H1 (cell line): Measurements from ENCODE around the gene EPHA3. TPM values are rescaled to one million over a fixed set of nuclear protein-coding genes. Genes with fewer than 3 reads are reported as not detected.

Experiments used
- CTCF ChIA-PET: fragments of 300-600 bp; sonication (Branson Sonifier 250); formaldehyde crosslinking; loops from one replicate; lab custom pipeline; 2021; ENCODE audit not compliant: partially characterized antibody; lab: Charles Lee
- POLR2A ChIA-PET: fragments of 300-600 bp; sonication (Branson Sonifier 250); formaldehyde crosslinking; loops from one replicate; lab custom pipeline; 2021; ENCODE audit warnings: inconsistent platforms; ENCODE audit not compliant: partially characterized antibody; lab: Charles Lee
- DNase-seq, 2 experiments: peaks; one replicate each; pipeline versions ENCODE4 v3.0.0 to v3.0.0-alpha.2; 2010 to 2022; ENCODE audit warnings: low spot score in 2 of 2, low read depth in 1 of 2, mixed read lengths in 1 of 2
- FAIRE-seq: peaks from 2 replicates; lab custom pipeline; 2011; peaks lifted over from hg19 to GRCh38; lab: Jason Lieb, UNC
- H2AFZ ChIP-seq: 2 replicates; pipeline ENCODE4 v1.8.1; 2012; ENCODE audit warnings: low read length, inconsistent platforms
- H2AK5ac ChIP-seq: 2 replicates; pipeline ENCODE4 v1.6.1; 2013; ENCODE audit warnings: low read depth, low read length
- H2BK120ac ChIP-seq: replicated peaks from 2 replicates; pipeline ENCODE3; 2013; ENCODE audit warnings: low read depth, low read length, inconsistent platforms
- H2BK12ac ChIP-seq: 2 replicates; pipeline ENCODE4 v1.6.1; 2013; ENCODE audit warnings: low read depth, low read length
- H2BK15ac ChIP-seq: 2 replicates; pipeline ENCODE4 v1.6.1; 2013; ENCODE audit warnings: low read length
- H2BK20ac ChIP-seq: 2 replicates; pipeline ENCODE4 v1.6.1; 2013; ENCODE audit warnings: low read length
- H2BK5ac ChIP-seq: 2 replicates; pipeline ENCODE4 v1.6.1; 2013; ENCODE audit warnings: low read depth, low read length
- H3K14ac ChIP-seq: 2 replicates; pipeline ENCODE4 v1.6.1; 2013; ENCODE audit warnings: inconsistent platforms; ENCODE audit not compliant: insufficient read length
- H3K18ac ChIP-seq: 2 replicates; pipeline ENCODE4 v1.6.1; 2013; ENCODE audit warnings: low read length; ENCODE audit errors: extremely low read depth
- H3K23ac ChIP-seq: 2 replicates; pipeline ENCODE4 v1.6.1; 2013; ENCODE audit warnings: inconsistent platforms; ENCODE audit not compliant: insufficient read length
- H3K23me2 ChIP-seq: 2 replicates; pipeline ENCODE4 v1.6.1; 2013; ENCODE audit warnings: low read depth, low read length
- H3K27ac ChIP-seq: 2 replicates; pipeline ENCODE4 v1.6.1; 2011; ENCODE audit warnings: low read depth, low read length, inconsistent platforms
- H3K27me3 ChIP-seq, 4 experiments: replicated peaks in 1 of 4; 1 replicate in 1 of 4; 2 replicates in 3 of 4; pipeline versions ENCODE4 v1.6.1 to v1.8.1; 2011 to 2013; ENCODE audit warnings: low read length in 3 of 4, mild to moderate bottlenecking in 3 of 4, inconsistent platforms in 2 of 4, mixed read lengths in 2 of 4, moderate library complexity in 1 of 4; ENCODE audit not compliant: control insufficient read depth in 3 of 4, insufficient read depth in 3 of 4; ENCODE audit errors: extremely low read depth in 1 of 4
- H3K36me3 ChIP-seq, 4 experiments: 2 replicates each; pipeline versions ENCODE4 v1.6.1 to v1.8.1; 2011 to 2013; ENCODE audit warnings: mild to moderate bottlenecking in 4 of 4, low read length in 3 of 4, moderate library complexity in 2 of 4, control low read depth in 1 of 4, inconsistent platforms in 1 of 4; ENCODE audit not compliant: insufficient read depth in 4 of 4, control insufficient read depth in 2 of 4
- H3K4ac ChIP-seq: replicated peaks from 2 replicates; pipeline ENCODE3; 2013; ENCODE audit warnings: low read length, low read depth, mixed read lengths, inconsistent platforms; ENCODE audit not compliant: insufficient read length
- H3K4me1 ChIP-seq, 4 experiments: replicated peaks in 1 of 4; 1 replicate in 1 of 4; 2 replicates in 3 of 4; pipeline versions ENCODE4 v1.6.1 to v1.8.1; 2011 to 2013; ENCODE audit warnings: low read length in 3 of 4, inconsistent platforms in 2 of 4, mixed read lengths in 1 of 4; ENCODE audit not compliant: insufficient read depth in 4 of 4, control insufficient read depth in 3 of 4
- H3K4me2 ChIP-seq, 2 experiments: 2 replicates each; pipeline versions ENCODE4 v1.6.1 to v1.8.1; 2011 to 2013; ENCODE audit warnings: low read depth in 2 of 2, low read length in 2 of 2, control low read depth in 1 of 2, inconsistent platforms in 1 of 2, mild to moderate bottlenecking in 1 of 2; ENCODE audit not compliant: insufficient read depth in 1 of 2
- H3K4me3 ChIP-seq, 4 experiments: fragments of 200-600, 300-600 bp in 1 of 4; sonication (generic), shearing (Covaris generic), sonication (Bioruptor Twin) in 1 of 4; 2 replicates each; pipeline versions ENCODE4 v1.5.1 to v1.8.1; 2011 to 2016; ENCODE audit warnings: low read length in 4 of 4, low read depth in 3 of 4, control low read depth in 2 of 4, inconsistent platforms in 2 of 4, mild to moderate bottlenecking in 2 of 4, mixed read lengths in 1 of 4, moderate library complexity in 1 of 4; ENCODE audit not compliant: insufficient read depth in 2 of 4; ENCODE audit errors: extremely low read depth in 1 of 4
- H3K56ac ChIP-seq: replicated peaks from 2 replicates; pipeline ENCODE3; 2013; ENCODE audit warnings: low read depth, mild to moderate bottlenecking, mixed read lengths, low read length, inconsistent platforms; ENCODE audit not compliant: insufficient read length
- H3K79me1 ChIP-seq: 2 replicates; pipeline ENCODE4 v1.6.1; 2013; ENCODE audit warnings: low read depth, low read length, control low read depth
- H3K79me2 ChIP-seq, 2 experiments: 2 replicates each; pipeline versions ENCODE4 v1.6.1 to v1.8.1; 2012 to 2013; ENCODE audit warnings: low read length in 2 of 2, mild to moderate bottlenecking in 2 of 2, inconsistent platforms in 1 of 2; ENCODE audit not compliant: insufficient read depth in 2 of 2, control insufficient read depth in 1 of 2
- H3K9ac ChIP-seq, 4 experiments: replicated peaks in 1 of 4; 1 replicate in 1 of 4; 2 replicates in 3 of 4; pipeline versions ENCODE4 v1.6.1 to v1.8.1; 2011 to 2013; ENCODE audit warnings: low read depth in 3 of 4, low read length in 3 of 4, control low read depth in 2 of 4, mild to moderate bottlenecking in 2 of 4, moderate library complexity in 2 of 4, inconsistent platforms in 1 of 4; ENCODE audit errors: extremely low read depth in 1 of 4
- H3K9me3 ChIP-seq, 2 experiments: 2 replicates each; pipeline versions ENCODE4 v1.6.1 to v1.8.1; 2012 to 2013; ENCODE audit warnings: mild to moderate bottlenecking in 2 of 2, moderate library complexity in 2 of 2, control low read depth in 1 of 2, inconsistent platforms in 1 of 2, low read depth in 1 of 2, low read length in 1 of 2, mixed read lengths in 1 of 2; ENCODE audit not compliant: insufficient read depth in 2 of 2
- H4K20me1 ChIP-seq, 2 experiments: replicated peaks in 1 of 2; 2 replicates each; pipeline versions ENCODE3 to v1.8.1; 2011 to 2013; ENCODE audit warnings: inconsistent platforms in 2 of 2, low read length in 2 of 2, mild to moderate bottlenecking in 1 of 2; ENCODE audit not compliant: insufficient read depth in 2 of 2, control insufficient read depth in 1 of 2
- H4K5ac ChIP-seq: 2 replicates; pipeline ENCODE4 v1.6.1; 2013; ENCODE audit warnings: low read length, low read depth, mixed read lengths, inconsistent platforms; ENCODE audit not compliant: insufficient read length
- H4K8ac ChIP-seq: 2 replicates; pipeline ENCODE4 v1.8.0; 2013; ENCODE audit warnings: mild to moderate bottlenecking, moderate library complexity, low read length, inconsistent platforms; ENCODE audit not compliant: insufficient read depth; ENCODE audit errors: extremely low read depth
- H4K91ac ChIP-seq: replicated peaks from 2 replicates; pipeline ENCODE3; 2013; ENCODE audit warnings: low read length, mixed read lengths, inconsistent platforms; ENCODE audit not compliant: insufficient read length
- CEBPB ChIP-seq: IDR thresholded peaks from 2 replicates; pipeline ENCODE4 v1.6.1; 2012; ENCODE audit warnings: low read depth, low read length
- CHD2 ChIP-seq: IDR thresholded peaks from 2 replicates; pipeline ENCODE4 v1.6.1; 2012; ENCODE audit warnings: low read length, improper control_type of control experiment
- GTF2F1 ChIP-seq: IDR thresholded peaks from 2 replicates; pipeline ENCODE4 v1.6.1; 2012; ENCODE audit warnings: low read depth, low read length, improper control_type of control experiment, borderline replicate concordance
- JUN ChIP-seq: IDR thresholded peaks from 2 replicates; pipeline ENCODE4 v1.6.1; 2011; ENCODE audit warnings: low read depth, mild to moderate bottlenecking, improper control_type of control experiment, low read length
- MAFK ChIP-seq: IDR thresholded peaks from 2 replicates; pipeline ENCODE4 v1.6.1; 2012; ENCODE audit warnings: low read depth, mild to moderate bottlenecking, improper control_type of control experiment, low read length
- NRF1 ChIP-seq: IDR thresholded peaks from 2 replicates; pipeline ENCODE4 v1.6.1; 2011; ENCODE audit warnings: mild to moderate bottlenecking, low read depth, low read length, improper control_type of control experiment
- RAD21 ChIP-seq, 2 experiments: IDR thresholded peaks in 1 of 2; conservative IDR thresholded peaks in 1 of 2; 2 replicates each; pipeline ENCODE4 v1.6.1; 2011; ENCODE audit warnings: low read depth in 2 of 2, low read length in 2 of 2, improper control_type of control experiment in 1 of 2, inconsistent platforms in 1 of 2, mild to moderate bottlenecking in 1 of 2, moderate library complexity in 1 of 2
- RXRA ChIP-seq: IDR thresholded peaks from 2 replicates; pipeline ENCODE4 v1.6.1; 2011; ENCODE audit warnings: low read depth, mild to moderate bottlenecking, low read length, moderate library complexity; ENCODE audit not compliant: insufficient read depth
- SIRT6 ChIP-seq: IDR thresholded peaks from one replicate; pipeline ENCODE4 v1.7.1; 2012; ENCODE audit warnings: low read length, inconsistent platforms
- SIX5 ChIP-seq: IDR thresholded peaks from 2 replicates; pipeline ENCODE4 v1.6.1; 2011; ENCODE audit warnings: mild to moderate bottlenecking, low read depth, low read length
- TAF1 ChIP-seq: IDR thresholded peaks from 2 replicates; pipeline ENCODE4 v1.6.1; 2011; ENCODE audit warnings: mild to moderate bottlenecking, low read depth, low read length
- YY1 ChIP-seq: IDR thresholded peaks from 2 replicates; pipeline ENCODE4 v1.6.1; 2011; ENCODE audit warnings: low read depth, mild to moderate bottlenecking, low read length
- WGBS, 2 experiments: shearing (Covaris generic) in 1 of 2; methylation state at CpG; one replicate each; pipeline versions ENCODE4 v1.1.6 to v1.1.7; 2013 to 2015; ENCODE audit warnings: low lambda C conversion rate in 2 of 2, mixed read lengths in 2 of 2, inconsistent platforms in 1 of 2, low coverage in 1 of 2, missing lambda C conversion rate in 1 of 2; ENCODE audit not compliant: insufficient replicate concordance in 2 of 2, insufficient coverage in 1 of 2, insufficient read length in 1 of 2; ENCODE audit errors: extremely low coverage in 1 of 2, missing lambda C conversion rate in 1 of 2; 5-methylcytosine and 5-hydroxymethylcytosine counted together
- polyA plus RNA-seq, 7 experiments: library from polyadenylated mRNA; depleted of rRNA in 3 of 7; stranded (reverse) in 5 of 7; unstranded in 2 of 7; fragments of >200 nt in 5 of 7; fragments of 200-250 nt in 2 of 7; gene quantifications; 1 replicate in 5 of 7; 2 replicates in 1 of 7; 4 replicates in 1 of 7; pipeline versions ENCODE4 v1.2.1 to v1.2.3, GENCODE V29; 2011 to 2013; ENCODE audit warnings: missing spikeins in 2 of 7, mixed read lengths in 2 of 7
- total RNA-seq: library from RNA; stranded (reverse); fragmentation: NEBNext Ultra II Directional; extraction: Animal tissue kit (Norgen Biotek cat#: 25700); gene quantifications from 2 replicates; pipeline ENCODE4 v1.2.1, GENCODE V29; 2021
- TF ChIP-seq, protein P1 (sequence below): IDR thresholded peaks from 2 replicates; pipeline ENCODE4 v1.6.1; 2012; ENCODE audit warnings: inconsistent platforms

EPHA3 gene
- total and polyA plus RNA-seq, 2 of the 8 experiments (the other 6 are each of a cell fraction or from before 2014, with no cell fraction given), result 0.09 to 0.22 TPM

DNA sequence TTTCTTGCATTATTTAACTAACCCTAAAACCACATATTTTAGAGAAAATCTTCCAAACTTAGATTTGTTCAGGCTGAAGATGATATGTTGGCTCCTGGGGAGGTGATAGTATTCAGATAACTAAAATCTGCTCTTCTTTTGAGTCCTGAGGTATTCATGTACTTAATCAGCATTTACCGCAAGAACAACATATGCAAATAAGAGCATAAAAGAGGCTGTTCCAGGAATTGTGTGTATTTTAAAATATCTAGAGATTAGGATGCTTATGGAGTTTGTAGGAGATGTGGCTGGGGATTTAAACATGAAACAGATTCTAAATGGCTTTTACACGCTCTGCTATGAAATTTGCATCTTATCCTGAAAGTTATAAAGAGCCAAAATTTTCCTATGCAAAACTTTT lies 298.2 kb downstream of the EPHA3 start:
- Histone ChIP-seq H3K79me2 (no peaks in the 10 kb centered on the region), H2AK5ac (no peak overlapping the region), H3K9me3 (no peaks in the 10 kb centered on the region), H4K91ac (no peak overlapping the region), H3K4ac (no peak overlapping the region), H4K20me1 (no peaks in the 10 kb centered on the region), H3K27ac (no peak overlapping the region), H2BK12ac (no peak overlapping the region), H3K9ac (no peak overlapping the region), H3K36me3 (no peaks in the 10 kb centered on the region), H3K23ac (no peak overlapping the region), H3K79me1 (no peaks in the 10 kb centered on the region), H2AFZ (no peak overlapping the region; the same call in 1 of the 2 replicates), H4K5ac (no peak overlapping the region), H3K4me2 (no peak overlapping the region), H4K8ac (no peak overlapping the region), H2BK15ac (no peak overlapping the region), H2BK5ac (no peak overlapping the region), H3K14ac (no peak overlapping the region), H2BK120ac (no peak overlapping the region), H3K4me1 (peaks cover 0 to 3% (median under 1%) of the 10 kb centered on the region in 4 experiments; a peak in 1 of 7 replicates), H3K27me3 (no peaks in the 10 kb centered on the region), H2BK20ac (no peak overlapping the region), H3K18ac (no peak overlapping the region), H3K23me2 (no peaks in the 10 kb centered on the region; the same call in 1 of the 2 replicates), H3K56ac (no peak overlapping the region), H3K4me3 (no peak overlapping the region)
- ChIA-PET POLR2A (no interaction called here), CTCF (no interaction called here)
- FAIRE-seq, result no peak
- DNase-seq, result no peak
- 91% methylated on average over 2 of the region's 2 CpGs; no CpG with 5 or more reads in 1 of the 2 experiments for WGBS, 2 experiments
- TF ChIP-seq, protein P1, sequence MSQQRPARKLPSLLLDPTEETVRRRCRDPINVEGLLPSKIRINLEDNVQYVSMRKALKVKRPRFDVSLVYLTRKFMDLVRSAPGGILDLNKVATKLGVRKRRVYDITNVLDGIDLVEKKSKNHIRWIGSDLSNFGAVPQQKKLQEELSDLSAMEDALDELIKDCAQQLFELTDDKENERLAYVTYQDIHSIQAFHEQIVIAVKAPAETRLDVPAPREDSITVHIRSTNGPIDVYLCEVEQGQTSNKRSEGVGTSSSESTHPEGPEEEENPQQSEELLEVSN, result no peak
- TF ChIP-seq GTF2F1 (no peak), RXRA (no peak), YY1 (no peak), JUN (no peak), CHD2 (no peak), TAF1 (no peak), SIRT6 (no peak), RAD21 (IDR thresholded peaks at IDR 0.05 in 1 of 2, conservative IDR thresholded peaks at IDR 0.05 in 1 of 2; ENCODE audit: low read depth in 2 of 2, low read length in 2 of 2) (no peak), NRF1 (no peak), SIX5 (no peak), CEBPB (no peak), MAFK (no peak)
